ENCODE results near the gene RAD23A. TPM values are rescaled to one million over a fixed set of nuclear protein-coding genes. Genes with fewer than 3 reads are reported as not detected.

Gene RAD23A
- total RNA-seq, 1 donor from 2014 or later, result 112 TPM

DNA sequence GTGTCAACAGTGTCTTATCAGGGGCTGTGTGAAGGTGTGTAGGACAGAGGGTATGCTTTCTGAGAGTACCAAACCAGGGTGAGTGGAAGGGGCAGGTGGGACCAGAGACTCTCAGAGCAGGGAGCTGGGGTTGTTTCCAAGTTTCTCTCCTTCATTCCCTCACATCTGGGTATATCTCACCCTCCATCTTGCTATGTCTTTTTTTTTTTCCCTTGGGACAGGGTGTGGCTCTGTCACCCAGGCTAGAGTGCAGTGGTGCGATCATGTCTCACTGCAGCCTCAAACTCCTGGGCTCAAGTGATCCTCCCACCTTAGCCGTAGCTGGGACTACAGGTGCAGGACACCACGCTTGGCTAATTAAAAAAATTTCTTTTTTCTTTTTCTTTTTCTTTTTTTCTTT lies 34.3 kb downstream of the RAD23A start:
- peaks cover 10% of the 10 kb centered on the region for H3K4me1 Mint-ChIP-seq
- TF ChIP-seq, protein P1, sequence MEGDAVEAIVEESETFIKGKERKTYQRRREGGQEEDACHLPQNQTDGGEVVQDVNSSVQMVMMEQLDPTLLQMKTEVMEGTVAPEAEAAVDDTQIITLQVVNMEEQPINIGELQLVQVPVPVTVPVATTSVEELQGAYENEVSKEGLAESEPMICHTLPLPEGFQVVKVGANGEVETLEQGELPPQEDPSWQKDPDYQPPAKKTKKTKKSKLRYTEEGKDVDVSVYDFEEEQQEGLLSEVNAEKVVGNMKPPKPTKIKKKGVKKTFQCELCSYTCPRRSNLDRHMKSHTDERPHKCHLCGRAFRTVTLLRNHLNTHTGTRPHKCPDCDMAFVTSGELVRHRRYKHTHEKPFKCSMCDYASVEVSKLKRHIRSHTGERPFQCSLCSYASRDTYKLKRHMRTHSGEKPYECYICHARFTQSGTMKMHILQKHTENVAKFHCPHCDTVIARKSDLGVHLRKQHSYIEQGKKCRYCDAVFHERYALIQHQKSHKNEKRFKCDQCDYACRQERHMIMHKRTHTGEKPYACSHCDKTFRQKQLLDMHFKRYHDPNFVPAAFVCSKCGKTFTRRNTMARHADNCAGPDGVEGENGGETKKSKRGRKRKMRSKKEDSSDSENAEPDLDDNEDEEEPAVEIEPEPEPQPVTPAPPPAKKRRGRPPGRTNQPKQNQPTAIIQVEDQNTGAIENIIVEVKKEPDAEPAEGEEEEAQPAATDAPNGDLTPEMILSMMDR (IDR thresholded peaks at IDR 0.05), result no peak
- H3K4me3 Mint-ChIP-seq, result no peak overlapping the region
- H3K9me3 Mint-ChIP-seq, result no peaks in the 10 kb centered on the region
- DNase-seq (no peak), ATAC-seq (ENCODE audit: low read depth) (no peak)
- H3K27me3 Mint-ChIP-seq, result peaks cover 7% of the 10 kb centered on the region
- intact Hi-C loops (cut with micrococcal nuclease), result loop anchor here (5.0 kb wide), 3 partner anchors 217 to 882 kb away; no protein-coding TSS in a partner anchor
- ChIA-PET CTCF (interaction anchor here (0.7 to 5.9 kb wide), 5 partner anchors 15 to 166 kb away, joined by 3 to 106 read pairs (median 3); no protein-coding TSS in a partner anchor), POLR2A (interaction anchor here (0.6 to 1.3 kb wide), 6 partner anchors 81 to 795 kb away, joined by 3 to 8 read pairs (median 4); no protein-coding TSS in a partner anchor)
- no peaks in the 10 kb centered on the region for H3K36me3 Mint-ChIP-seq (ENCODE audit: low read depth)
- no peak overlapping the region for H3K27ac Mint-ChIP-seq

GRCh38 chr19:12982648-12983047 lies 37.0 kb downstream of the RAD23A start:
- no peaks in the 10 kb centered on the region for H3K36me3 Mint-ChIP-seq (ENCODE audit: low read depth)
- ATAC-seq (ENCODE audit: low read depth) (no peak), DNase-seq (no peak)
- ChIA-PET POLR2A (no interaction called here), CTCF (interaction anchor here (0.9 to 3.8 kb wide), 2 partner anchors 17 to 112 kb away, joined by 3 to 21 read pairs; no protein-coding TSS in a partner anchor)
- TF ChIP-seq, protein P1 (IDR thresholded peaks at IDR 0.05), result no peak
- peaks cover 7% of the 10 kb centered on the region for H3K27me3 Mint-ChIP-seq
- no peaks in the 10 kb centered on the region for H3K9me3 Mint-ChIP-seq
- intact Hi-C loops (cut with micrococcal nuclease), result loop anchor here (1.0 kb wide), 5 partner anchors 52 to 173 kb away; partner anchors contain the start of genes IER2 and STX10
- no peak overlapping the region for H3K27ac Mint-ChIP-seq
- H3K4me3 Mint-ChIP-seq, result no peak overlapping the region
- peaks cover 10% of the 10 kb centered on the region for H3K4me1 Mint-ChIP-seq

- TF ChIP-seq, protein P1 (IDR thresholded peaks at IDR 0.05), result no peak
- no peak overlapping the region for H3K4me3 Mint-ChIP-seq
- no peak overlapping the region for H3K27ac Mint-ChIP-seq
- ATAC-seq (ENCODE audit: low read depth), result no peak
- no peaks in the 10 kb centered on the region for H3K36me3 Mint-ChIP-seq (ENCODE audit: low read depth)
- DNase-seq, result no peak
- ChIA-PET CTCF (interaction anchor here (0.9 to 3.8 kb wide), 3 partner anchors 18 to 112 kb away, joined by 3 to 34 read pairs (median 21); no protein-coding TSS in a partner anchor), POLR2A (no interaction called here)
- no peaks in the 10 kb centered on the region for H3K9me3 Mint-ChIP-seq
- intact Hi-C loops (cut with micrococcal nuclease), result loop anchor here (1.0 kb wide), 5 partner anchors 51 to 172 kb away; partner anchors contain the start of genes IER2 and STX10
- peaks cover 3% of the 10 kb centered on the region for H3K27me3 Mint-ChIP-seq
- peaks cover 6% of the 10 kb centered on the region for H3K4me1 Mint-ChIP-seq
Observed at GRCh38 chr19:12983091-12983490, 37.4 kb downstream of the RAD23A start.

DNA sequence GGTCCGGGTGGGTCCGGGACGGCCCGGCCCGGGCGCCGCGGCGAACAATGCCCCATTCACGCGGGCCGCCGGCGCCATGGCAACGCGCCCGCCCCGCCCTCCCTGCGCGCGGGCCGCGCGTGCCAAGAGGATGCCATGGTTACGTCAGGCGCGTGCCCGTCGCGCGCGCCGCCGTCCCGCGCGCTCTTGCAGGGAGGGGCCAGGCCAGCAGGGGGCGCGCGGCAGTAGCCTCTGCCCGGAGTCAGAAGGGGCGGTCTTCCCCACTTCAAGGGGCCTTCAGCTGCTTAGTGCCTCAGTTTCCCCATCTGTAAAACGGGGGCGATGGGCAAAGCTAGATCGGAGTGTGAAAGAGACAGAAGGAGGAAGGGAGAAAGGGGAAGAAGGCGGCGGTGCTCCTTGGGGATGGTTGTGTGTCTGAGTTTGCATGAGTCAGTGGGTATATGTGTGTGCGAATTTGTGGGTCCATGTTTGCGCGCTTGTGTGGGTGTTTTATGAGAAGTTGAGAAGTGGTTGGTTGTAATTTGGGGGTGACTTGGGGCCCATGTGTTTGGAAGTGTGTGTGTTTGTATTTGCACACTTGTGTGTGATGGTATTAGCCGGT lies 38.0 kb downstream of the RAD23A start:
- POLR2A ChIA-PET, result interaction anchor here (0.6 to 1.9 kb wide), 2 partner anchors 111 to 172 kb away, joined by 3 to 5 read pairs; no protein-coding TSS in a partner anchor
- peaks cover 5% of the 10 kb centered on the region for H3K4me1 Mint-ChIP-seq
- H3K9me3 Mint-ChIP-seq, result no peaks in the 10 kb centered on the region
- TF ChIP-seq, protein P1 (IDR thresholded peaks at IDR 0.05), result peak; percentile 65
- no peaks in the 10 kb centered on the region for H3K36me3 Mint-ChIP-seq (ENCODE audit: low read depth)
- peak; percentile 94 for DNase-seq
- H3K27me3 Mint-ChIP-seq, result peaks cover 3% of the 10 kb centered on the region
- H3K4me3 Mint-ChIP-seq, result no peak overlapping the region
- no peak overlapping the region for H3K27ac Mint-ChIP-seq
- peak; percentile 78 for ATAC-seq (ENCODE audit: low read depth)
- intact Hi-C loops (cut with micrococcal nuclease), result loop anchor here (1.0 kb wide), 5 partner anchors 51 to 172 kb away; partner anchors contain the start of genes IER2 and STX10
- CTCF ChIA-PET, result interaction anchor here (1.4 to 3.8 kb wide), 3 partner anchors 30 to 111 kb away, joined by 4 to 34 read pairs (median 21); no protein-coding TSS in a partner anchor

DNA sequence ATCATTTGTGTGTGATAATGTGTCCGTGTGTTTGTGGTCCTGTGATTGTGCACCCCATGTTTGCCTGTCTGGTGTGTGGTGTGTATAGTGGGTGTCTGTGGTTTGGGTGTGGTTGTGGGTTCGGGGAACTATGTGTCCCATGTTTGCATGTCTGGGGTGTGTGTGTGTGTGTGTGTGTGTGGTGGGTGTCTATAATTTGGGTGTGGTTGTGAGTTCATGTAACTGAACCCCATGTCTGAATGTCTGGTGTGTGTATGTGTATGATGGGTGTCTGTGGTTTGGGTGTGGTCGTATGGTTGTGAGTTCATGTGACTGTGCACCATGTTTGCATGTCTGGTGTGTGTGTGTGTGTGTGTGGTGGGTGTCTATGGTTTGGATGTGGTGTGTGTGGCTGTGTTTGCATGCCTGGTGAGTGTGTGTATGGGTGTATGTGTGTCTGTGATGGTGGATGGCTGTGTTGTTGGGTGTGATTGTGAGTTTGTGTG lies 38.5 kb downstream of the RAD23A start:
- no peak for DNase-seq
- no peak for ATAC-seq (ENCODE audit: low read depth)
- no peaks in the 10 kb centered on the region for H3K9me3 Mint-ChIP-seq
- TF ChIP-seq, protein P1 (IDR thresholded peaks at IDR 0.05), result no peak
- H3K4me1 Mint-ChIP-seq, result peaks cover 5% of the 10 kb centered on the region
- H3K36me3 Mint-ChIP-seq (ENCODE audit: low read depth), result no peaks in the 10 kb centered on the region
- intact Hi-C loops (cut with micrococcal nuclease), result no loop called here
- H3K27me3 Mint-ChIP-seq, result peaks cover 3% of the 10 kb centered on the region
- no peak overlapping the region for H3K27ac Mint-ChIP-seq
- POLR2A ChIA-PET, result interaction anchor here (0.6 to 1.9 kb wide), 3 partner anchors 110 to 171 kb away, joined by 3 to 7 read pairs (median 5); no protein-coding TSS in a partner anchor
- CTCF ChIA-PET, result interaction anchor here (1.1 to 3.8 kb wide), 6 partner anchors 19 to 110 kb away, joined by 3 to 34 read pairs (median 5); no protein-coding TSS in a partner anchor
- H3K4me3 Mint-ChIP-seq, result no peak overlapping the region
